Activated CD8-positive, alpha-beta memory T cell treated with anti-CD3 and anti-CD28 coated beads for 48 hours (primary cell): ENCODE measurements around the gene TGFB1.
A peak's percentile ranks its signal among the peaks of the same experiment; 100 is the strongest.
"Not testable (repeated sequence)": the region's sequence is repeated elsewhere in the genome, so short reads cannot be mapped to it uniquely, and the experiment has no call there.

Experiments
- DNase-seq, 3 experiments: peaks; one replicate each; pipeline ENCODE4 v3.0.0-alpha.2; 2020; ENCODE audit warnings: low read depth in 2 of 3, low spot score in 2 of 3

The TGFB1 gene

GRCh38 chr19:41346916-41347315 is 6.8 kb downstream of the TGFB1 start:
- DNase-seq: not testable (repeated sequence)

GRCh38 chr19:41344162-41344561 is 9.6 kb downstream of the TGFB1 start:
- DNase-seq: no peak

DNA sequence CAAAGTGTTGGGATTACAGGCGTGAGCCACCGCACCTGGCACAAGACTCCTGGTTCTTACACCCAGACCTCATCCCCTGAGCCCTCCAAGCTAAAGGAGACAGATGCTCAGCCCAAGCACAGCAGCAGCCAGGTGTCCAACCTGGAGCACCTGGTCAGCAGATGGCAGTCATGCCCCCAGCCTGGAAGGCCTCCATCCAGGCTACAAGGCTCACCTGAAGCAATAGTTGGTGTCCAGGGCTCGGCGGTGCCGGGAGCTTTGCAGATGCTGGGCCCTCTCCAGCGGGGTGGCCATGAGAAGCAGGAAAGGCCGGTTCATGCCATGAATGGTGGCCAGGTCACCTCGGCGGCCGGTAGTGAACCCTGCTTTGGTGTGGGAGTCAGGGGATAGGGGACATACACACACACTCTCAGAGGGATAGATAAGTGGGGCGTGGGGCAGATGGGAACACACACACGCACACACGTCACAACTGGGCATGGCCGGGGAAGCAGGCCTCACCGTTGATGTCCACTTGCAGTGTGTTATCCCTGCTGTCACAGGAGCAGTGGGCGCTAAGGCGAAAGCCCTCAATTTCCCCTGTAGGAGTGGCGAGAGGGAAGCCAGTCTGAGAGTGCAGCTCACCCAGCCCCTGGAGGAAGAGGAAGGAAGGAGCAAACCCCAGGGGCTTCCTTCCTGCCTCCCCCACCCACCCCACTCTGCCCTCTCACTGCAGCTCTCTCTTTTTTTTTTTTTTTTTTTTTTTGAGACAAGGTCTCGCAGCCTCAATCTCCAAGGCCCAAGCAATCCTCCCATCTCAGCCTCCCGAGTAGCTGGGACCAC is 11.8 kb downstream of the TGFB1 start:
- no peak for DNase-seq

DNA sequence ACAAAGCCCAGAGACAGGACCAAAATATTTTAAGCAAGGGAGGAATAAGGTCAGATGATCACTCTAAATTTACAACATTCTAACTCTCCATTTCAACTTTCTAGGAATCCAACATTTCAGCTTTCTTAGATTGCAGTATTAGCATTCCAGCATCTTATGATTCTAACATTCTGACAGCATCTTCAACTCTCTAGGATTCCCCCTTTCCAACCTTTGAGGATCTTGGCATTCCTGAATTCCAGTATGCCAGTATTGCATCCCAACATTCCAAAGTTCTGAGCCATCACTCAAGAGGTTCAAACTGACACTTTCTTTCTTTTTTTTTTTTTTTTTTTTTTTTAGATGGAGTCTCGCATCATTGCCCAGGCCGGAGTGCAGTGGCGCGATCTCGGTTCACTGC is 13.8 kb downstream of the TGFB1 start:
- DNase-seq: no peak

DNA sequence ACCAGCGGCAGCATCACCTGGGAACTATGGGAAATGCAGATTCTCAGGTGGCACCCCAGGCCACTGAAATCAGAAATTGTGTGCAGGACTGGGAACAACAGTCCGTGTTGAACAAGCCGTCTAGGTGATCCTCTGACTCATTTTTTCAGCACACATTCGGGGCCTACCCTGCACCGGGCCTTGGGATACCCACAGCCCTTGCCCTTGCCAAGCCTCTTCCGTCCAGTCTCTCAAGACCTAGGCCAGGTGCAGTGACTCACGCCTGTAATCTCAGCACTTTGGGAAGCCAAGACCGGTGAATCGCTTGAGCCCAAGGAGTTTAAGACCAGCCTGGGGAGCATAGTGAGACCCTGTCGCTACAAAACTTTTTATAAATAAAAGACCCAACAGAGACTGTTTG is 18.3 kb downstream of the TGFB1 start:
- DNase-seq: no peak

- DNase-seq: no peak
These were observed 18.9 kb downstream of the TGFB1 start for GRCh38 chr19:41334793-41335192.

DNA sequence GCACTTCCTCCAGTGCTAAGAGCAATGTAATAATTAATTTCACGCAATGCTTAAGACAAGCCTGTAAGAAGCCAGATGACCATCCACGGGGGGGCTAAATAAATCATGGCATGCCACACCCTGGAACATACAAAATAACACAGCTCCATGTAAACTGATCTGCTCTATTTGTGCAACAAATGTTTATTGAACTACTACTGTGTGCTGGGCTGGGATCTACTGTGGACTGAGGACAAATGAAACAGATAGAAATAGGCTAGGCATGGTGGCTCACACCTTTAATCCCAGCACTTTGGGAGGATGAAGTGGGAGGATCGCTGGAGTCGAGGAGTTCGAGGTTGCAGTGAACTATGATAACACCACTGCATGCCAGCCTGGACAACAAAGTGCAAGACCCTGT is 21.3 kb downstream of the TGFB1 start:
- no peak for DNase-seq

GRCh38 chr19:41332000-41332399 is 21.7 kb downstream of the TGFB1 start:
- no peak for DNase-seq

DNA sequence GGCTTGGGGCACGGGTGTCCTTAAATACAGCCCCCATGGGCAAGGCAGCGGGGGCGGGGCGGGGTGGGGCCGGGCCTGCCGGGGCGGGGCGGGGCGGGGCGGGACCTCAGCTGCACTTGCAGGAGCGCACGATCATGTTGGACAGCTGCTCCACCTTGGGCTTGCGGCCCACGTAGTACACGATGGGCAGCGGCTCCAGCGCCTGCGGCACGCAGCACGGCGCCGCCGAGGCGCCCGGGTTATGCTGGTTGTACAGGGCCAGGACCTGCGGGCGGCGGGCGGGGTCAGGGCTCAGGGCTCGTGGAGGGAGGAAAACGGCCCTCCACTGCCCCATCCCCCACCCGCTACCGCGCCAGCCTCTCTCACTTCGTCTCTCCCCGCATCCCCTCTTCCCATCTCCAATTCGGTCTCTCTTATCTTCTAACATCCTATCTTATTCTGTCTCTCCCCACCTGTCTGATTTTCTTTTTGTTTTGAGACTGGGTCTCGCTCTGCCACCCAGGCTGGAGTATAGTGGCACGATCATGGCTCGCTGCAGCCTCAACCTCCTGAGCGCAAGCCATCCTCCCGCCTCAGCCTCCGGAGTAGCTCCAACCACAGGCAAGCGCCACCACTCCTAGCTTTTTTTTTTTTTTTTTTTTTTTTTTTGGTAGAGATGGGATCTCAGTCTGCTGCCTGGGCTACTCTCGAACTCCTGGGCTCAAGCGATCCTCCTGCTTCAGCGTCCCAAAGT is 22.6 kb downstream of the TGFB1 start:
- no peak for DNase-seq

DNA sequence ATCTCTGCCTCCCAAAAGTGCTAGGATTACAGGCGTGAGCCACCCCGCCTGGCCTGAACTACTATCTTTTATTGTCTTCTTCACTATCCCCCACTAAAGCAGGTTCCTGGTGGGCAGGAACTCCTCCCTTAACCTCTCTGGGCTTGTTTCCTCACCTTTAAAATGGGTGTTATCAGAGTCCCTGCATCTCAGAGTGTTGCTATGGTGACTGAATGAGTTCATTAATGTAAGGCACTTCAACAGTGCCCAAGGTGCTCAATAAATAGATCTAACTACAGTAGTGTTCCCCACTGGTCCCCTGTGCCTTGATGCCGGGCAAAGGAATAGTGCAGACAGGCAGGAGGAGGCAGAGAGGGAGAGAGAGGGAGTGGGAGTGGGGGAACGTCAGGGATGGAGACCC is 23.2 kb downstream of the TGFB1 start:
- DNase-seq: no peak

DNA sequence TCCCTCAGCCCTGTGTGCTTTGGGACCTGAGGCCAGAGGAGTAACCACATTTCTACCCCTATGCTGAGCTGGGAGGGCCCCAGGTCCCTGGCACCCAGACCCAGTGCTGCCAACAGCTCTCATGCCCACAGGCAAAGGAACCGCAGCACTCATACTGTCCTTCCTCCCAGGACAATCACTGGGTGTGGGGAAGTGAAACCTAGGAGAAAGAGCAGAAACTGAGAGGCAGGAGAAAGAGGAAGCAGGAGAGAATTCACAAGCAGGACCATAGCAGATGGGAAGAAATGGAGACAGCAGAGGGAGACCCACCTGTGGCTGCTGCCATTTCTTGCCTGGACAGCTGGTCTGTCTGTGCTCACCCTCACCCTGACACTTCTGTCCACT is 24.9 kb downstream of the TGFB1 start:
- no peak for DNase-seq

GRCh38 chr19:41328157-41328841 is 25.4 kb downstream of the TGFB1 start:
- DNase-seq: peak in 1 of 3 experiments; percentile 44

GRCh38 chr19:41327576-41328156 is 26.1 kb downstream of the TGFB1 start:
- DNase-seq: peak in 2 of 3 experiments; percentile 70 to 77

DNA sequence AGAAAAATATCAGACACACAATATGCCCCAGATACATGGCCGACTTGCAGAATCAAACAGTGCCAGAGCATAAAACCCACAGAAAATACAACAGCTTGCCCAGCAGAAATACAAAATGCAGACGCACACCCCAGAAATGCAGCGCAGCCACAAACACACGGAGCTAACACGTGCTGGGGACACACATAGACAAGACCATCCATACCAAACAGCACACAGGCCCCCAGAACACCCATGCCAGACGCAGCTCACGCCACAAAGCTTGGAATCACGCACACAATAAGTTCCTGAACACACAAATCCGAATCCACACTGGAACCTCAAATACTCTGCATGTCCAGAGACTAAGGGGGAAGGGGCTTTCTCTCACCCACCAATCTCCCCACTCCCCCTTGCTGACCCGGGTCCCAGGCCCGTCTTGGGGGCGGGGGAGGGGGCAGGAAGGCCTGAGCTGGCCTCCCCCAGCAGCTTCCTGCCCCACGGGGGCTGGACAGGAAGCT is 26.6 kb downstream of the TGFB1 start:
- DNase-seq: no peak

GRCh38 chr19:41325947-41326706 is 27.6 kb downstream of the TGFB1 start:
- no peak for DNase-seq

GRCh38 chr19:41325640-41325946 is 28.1 kb downstream of the TGFB1 start:
- DNase-seq: no peak

DNA sequence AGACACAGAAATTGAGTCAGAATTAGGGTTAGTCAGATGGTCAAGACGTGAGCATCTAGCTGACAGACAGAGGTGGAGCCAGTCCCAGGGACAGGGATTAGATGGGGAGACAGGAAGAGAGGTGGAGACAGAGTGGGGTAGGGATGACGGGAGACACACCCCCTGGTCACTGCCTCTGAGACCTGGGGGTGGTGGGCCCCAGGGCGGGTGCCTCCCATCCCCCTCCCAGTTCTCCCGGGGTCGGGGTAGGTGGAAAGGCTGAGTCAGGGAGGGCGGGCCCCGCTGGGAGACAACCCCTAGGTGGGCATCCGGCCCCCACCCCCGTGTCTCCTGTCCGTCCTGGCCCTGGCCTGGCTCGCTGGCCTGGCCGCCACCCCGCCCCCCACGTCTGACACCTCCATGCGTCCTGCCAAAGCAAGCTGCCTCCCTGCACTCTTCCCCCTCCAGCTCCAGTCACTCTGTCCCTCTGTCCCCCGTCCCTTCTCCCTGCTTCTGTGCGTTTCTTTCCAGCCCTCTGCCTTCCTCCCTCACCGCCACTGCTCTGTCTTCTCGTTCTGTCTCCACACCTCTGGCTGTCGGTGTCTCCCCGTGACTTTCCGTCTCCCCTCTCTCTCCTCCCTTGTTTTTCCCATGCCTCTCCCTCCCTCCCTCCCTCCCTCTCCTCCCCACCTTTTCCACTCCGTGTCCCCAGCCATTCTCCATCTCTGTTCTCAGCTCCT is 28.6 kb downstream of the TGFB1 start:
- DNase-seq: no peak

GRCh38 chr19:41324231-41324702 is 29.5 kb downstream of the TGFB1 start:
- no peak for DNase-seq

DNA sequence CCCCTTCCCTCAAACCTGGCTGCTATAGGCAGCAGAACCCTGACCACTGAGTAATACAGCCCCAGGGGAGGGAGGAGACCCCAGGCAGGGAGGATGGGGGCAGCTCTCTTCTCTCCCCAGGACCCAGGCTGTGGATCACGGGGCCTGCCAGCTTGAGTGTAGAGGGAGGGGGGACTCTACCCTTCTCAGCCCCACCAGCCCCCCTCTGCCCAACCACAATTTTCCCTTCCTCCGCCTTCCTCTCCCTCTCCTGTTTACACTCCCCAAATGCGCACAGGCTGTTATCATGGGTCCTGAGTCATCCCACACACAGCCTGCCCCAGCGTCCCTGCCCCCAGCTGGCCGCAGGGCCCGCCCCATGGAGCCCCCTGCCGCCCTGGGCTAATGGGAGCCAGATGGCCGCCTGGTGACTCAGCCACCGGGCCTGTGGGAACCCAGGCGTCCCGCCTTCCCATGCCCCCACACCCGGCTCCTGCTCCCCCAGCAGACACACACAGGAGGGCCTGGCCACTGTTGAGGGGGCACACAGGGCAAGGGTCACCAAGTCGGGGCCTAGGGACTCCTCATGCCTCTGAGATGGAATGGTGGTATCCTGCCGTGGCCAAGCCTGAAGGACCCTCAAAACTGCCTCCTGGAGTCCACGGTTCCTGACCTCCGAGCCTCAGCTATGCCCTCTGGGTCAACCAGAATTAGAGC is 30.1 kb downstream of the TGFB1 start:
- DNase-seq: no peak
